ENCODE data around the gene ABHD17C. TPM values are rescaled to one million over a fixed set of nuclear protein-coding genes. Genes with fewer than 3 reads are reported as not detected.
"Not testable (repeated sequence)": the region's sequence is repeated elsewhere in the genome, so short reads cannot be mapped to it uniquely, and the experiment has no call there.

The ABHD17C gene
- total and polyA plus RNA-seq, 3 donors from 2014 or later = 8.0 to 16.3 (median 10.0) TPM

DNA sequence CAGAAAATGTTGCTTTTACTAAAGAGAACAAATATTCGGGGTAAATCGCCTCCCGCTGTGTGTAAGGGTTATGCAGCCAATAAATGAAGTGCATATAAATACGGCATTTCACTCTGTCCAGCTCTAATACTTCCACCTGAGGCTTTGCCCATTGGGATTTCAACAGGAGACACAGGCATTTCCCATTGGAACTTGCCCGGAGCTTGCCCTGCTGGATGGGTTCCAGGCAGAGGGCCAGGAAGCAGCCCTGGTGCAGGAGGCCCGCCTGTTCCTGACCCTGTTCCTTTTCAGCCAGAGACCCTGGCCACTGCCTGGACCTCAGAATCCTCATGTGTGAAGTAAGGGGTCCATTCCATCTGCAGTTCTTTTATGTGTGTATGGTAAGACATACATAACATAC, 66.6 kb downstream of the ABHD17C start:
- WGBS, 2 donors = 73 to 82% methylated on average over 6 of the region's 6 CpGs
- Histone ChIP-seq H3K4me1 (no peaks in the 10 kb centered on the region), H3K9me3 (no peaks in the 10 kb centered on the region), H3K27ac (no peak overlapping the region), H3K36me3 (ENCODE audit: low read depth, missing control alignments) (no peaks in the 10 kb centered on the region), H3K4me3 (no peak overlapping the region), H3K27me3 (no peaks in the 10 kb centered on the region)
- intact Hi-C loops (cut with DNase I; ENCODE audit: low total_unique reads) = no loop called here
- no peak for DNase-seq
- no peak for TF ChIP-seq CTCF (IDR thresholded peaks at IDR 0.05)
- no peak for TF ChIP-seq POLR2A (IDR thresholded peaks at IDR 0.05)

GRCh38 chr15:80763235-80763634, 68.1 kb downstream of the ABHD17C start:
- H3K36me3 ChIP-seq (ENCODE audit: low read depth, missing control alignments); H3K27ac ChIP-seq; H3K4me3 ChIP-seq; H3K9me3 ChIP-seq; DNase-seq; intact Hi-C loops (cut with DNase I; ENCODE audit: low total_unique reads); H3K27me3 ChIP-seq; H3K4me1 ChIP-seq: not testable (repeated sequence)
- 92 to 94% methylated on average over 3 of the region's 3 CpGs for WGBS, 2 donors

DNA sequence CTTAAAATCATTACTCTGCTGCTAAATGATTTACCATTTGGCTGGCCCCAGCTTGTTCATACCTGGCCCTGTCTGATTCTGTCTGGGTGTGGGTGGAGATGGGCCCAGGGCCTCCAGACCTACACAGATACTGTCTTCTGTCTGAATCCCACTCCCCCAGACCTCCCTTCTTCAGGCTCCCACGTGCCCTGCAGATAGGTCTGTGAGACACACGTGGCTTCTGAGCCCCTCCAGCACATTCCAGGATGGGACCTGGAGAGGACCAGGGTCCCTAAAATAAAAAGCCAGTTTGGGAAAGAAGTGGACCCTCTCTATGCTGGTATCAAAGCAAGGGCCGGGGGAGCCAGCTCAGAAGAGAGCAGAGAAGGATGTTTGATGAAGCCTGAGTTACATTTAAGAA, 69.4 kb downstream of the ABHD17C start:
- H3K9me3 ChIP-seq = no peaks in the 10 kb centered on the region
- 77 to 79% methylated on average over 3 of the region's 3 CpGs for WGBS, 2 donors
- no peaks in the 10 kb centered on the region for H3K4me1 ChIP-seq
- no peaks in the 10 kb centered on the region for H3K36me3 ChIP-seq (ENCODE audit: low read depth, missing control alignments)
- no peaks in the 10 kb centered on the region for H3K27me3 ChIP-seq
- DNase-seq = no peak
- H3K27ac ChIP-seq = no peak overlapping the region
- intact Hi-C loops (cut with DNase I; ENCODE audit: low total_unique reads) = no loop called here
- no peak overlapping the region for H3K4me3 ChIP-seq
- TF ChIP-seq CTCF (IDR thresholded peaks at IDR 0.05) (no peak), POLR2A (IDR thresholded peaks at IDR 0.05) (no peak)

DNA sequence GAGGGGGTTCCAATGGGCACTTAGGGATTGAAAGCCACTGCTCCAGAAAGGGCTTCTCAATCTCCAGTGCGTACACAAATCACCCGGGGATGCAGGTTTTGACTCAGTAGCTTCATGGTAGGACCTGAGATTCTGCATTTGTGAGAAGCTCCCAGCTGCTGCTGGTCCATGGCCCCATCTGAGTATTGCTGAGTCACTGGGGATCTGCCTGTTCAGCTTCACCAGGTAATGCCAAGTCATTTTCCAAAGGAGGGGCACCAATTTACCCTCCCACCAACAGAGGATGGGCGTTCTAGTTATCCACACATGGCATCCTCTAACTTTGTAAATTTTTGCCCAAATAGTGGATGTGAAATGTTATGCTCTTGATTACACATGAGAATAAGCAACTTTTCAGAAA, 71.2 kb downstream of the ABHD17C start:
- Histone ChIP-seq H3K4me1 (no peaks in the 10 kb centered on the region), H3K27me3 (no peaks in the 10 kb centered on the region), H3K4me3 (no peak overlapping the region), H3K9me3 (no peaks in the 10 kb centered on the region), H3K36me3 (ENCODE audit: low read depth, missing control alignments) (no peaks in the 10 kb centered on the region), H3K27ac (no peak overlapping the region)
- no peak for DNase-seq
- 96 to 98% methylated on average over 3 of the region's 3 CpGs for WGBS, 2 donors
- intact Hi-C loops (cut with DNase I; ENCODE audit: low total_unique reads) = no loop called here
- TF ChIP-seq CTCF (IDR thresholded peaks at IDR 0.05) (no peak), POLR2A (IDR thresholded peaks at IDR 0.05) (no peak)

DNA sequence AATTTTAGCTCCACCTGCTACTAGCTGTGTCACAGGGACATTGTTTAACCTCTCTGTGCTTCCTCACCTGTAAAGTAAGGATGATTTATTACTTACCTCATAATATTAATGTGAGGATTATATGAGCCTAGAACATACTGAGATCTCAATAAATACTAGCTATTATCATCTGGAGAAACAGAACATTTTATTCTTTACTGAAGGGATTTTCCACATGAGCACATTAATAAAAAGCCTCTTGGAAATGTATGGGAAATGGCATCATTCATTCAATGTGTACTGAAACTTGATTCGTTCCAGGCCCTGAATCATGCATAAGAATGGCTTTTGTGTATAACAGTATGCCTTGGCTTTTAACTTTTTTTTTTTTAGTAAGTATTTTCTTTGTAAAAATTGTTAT, 73.0 kb downstream of the ABHD17C start:
- Histone ChIP-seq H3K27ac (no peak overlapping the region), H3K9me3 (no peaks in the 10 kb centered on the region), H3K27me3 (no peaks in the 10 kb centered on the region), H3K4me1 (no peaks in the 10 kb centered on the region), H3K4me3 (no peak overlapping the region), H3K36me3 (ENCODE audit: low read depth, missing control alignments) (no peaks in the 10 kb centered on the region)
- intact Hi-C loops (cut with DNase I; ENCODE audit: low total_unique reads) = no loop called here
- DNase-seq = no peak
- 86 to 90% methylated on average over 1 of the region's 1 CpG for WGBS, 2 donors
- TF ChIP-seq CTCF (IDR thresholded peaks at IDR 0.05) (no peak), POLR2A (IDR thresholded peaks at IDR 0.05) (no peak)

Measured in testis (tissue), 3 donors.